Brain microvascular endothelial cell (primary cell): ENCODE measurements around the gene TRPT1.
A peak's percentile ranks its signal among the peaks of the same experiment; 100 is the strongest.

Source experiments
- DNase-seq: peaks from one replicate; pipeline ENCODE4 v3.0.0-alpha.2; 2020
- H3K27ac ChIP-seq: fragments of 250-450 bp; sonication (Bioruptor Pico); 2 replicates; pipeline ENCODE4 v1.5.1; 2020; ENCODE audit warnings: mild to moderate bottlenecking, moderate library complexity
- H3K27me3 ChIP-seq: fragments of 250-450 bp; sonication (Bioruptor Pico); replicated peaks from 2 replicates; pipeline ENCODE4 v1.5.1; 2020; ENCODE audit warnings: mild to moderate bottlenecking
- H3K36me3 ChIP-seq: fragments of 250-450 bp; sonication (Bioruptor Pico); replicated peaks from 2 replicates; pipeline ENCODE4 v1.5.1; 2020; ENCODE audit warnings: mild to moderate bottlenecking
- H3K4me3 ChIP-seq: 2 replicates; pipeline ENCODE4 v1.5.1; 2011; ENCODE audit warnings: low read depth, mild to moderate bottlenecking, control low read depth, low read length, moderate library complexity
- in situ Hi-C: cut with HindIII; loops from 2 replicates; pipeline ENCODE4 v1.10.0; 2017; ENCODE audit warnings: low sequenced_read_pairs, low pct_ligation_motif_present
- TF ChIP-seq, protein P1 (sequence below): IDR thresholded peaks from 2 replicates; pipeline ENCODE4 v1.5.1; 2011; ENCODE audit warnings: low read depth, mild to moderate bottlenecking, moderate library complexity, low read length, control low read depth, inconsistent platforms; ENCODE audit errors: missing control alignments

The TRPT1 gene

DNA sequence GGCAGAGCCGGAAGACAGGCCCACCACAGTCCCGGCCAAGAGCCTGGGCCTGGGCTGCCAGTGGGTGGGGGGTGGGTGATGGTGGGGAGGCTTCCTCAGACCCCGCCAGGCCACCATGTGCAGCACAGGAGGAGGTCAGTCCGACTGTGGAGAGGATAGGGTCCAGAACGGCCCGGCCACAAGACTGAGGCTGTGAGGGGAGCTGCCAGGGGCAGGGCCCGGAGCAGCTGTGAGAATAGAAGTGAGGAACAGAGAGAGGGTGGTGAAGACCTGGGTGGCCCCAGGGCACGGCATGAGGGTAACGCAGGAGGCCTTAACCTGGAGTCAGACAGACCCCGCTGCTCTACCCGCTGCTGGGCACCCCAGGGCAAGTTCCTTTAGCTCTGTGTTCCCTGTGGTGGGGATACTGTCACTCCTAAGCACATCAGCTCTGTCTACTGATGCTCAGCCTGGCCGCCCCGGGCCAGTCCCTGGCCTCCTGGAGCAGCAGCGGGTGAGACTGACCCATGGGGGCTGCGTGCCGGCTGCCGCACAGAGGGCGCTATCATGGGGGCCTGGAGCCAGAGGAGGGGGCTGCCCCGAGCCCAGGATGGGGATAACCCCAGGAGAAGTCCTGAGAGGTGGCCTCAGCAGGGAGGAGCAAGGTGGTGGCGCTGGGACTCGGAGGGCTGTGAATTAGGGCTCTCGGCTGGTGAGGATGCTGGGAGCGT is 17.7 kb downstream of the TRPT1 start:
- Histone ChIP-seq H3K27me3 (no peaks in the 10 kb centered on the region), H3K4me3 (no peak overlapping the region), H3K36me3 (peaks cover 24% of the 10 kb centered on the region), H3K27ac (peak overlapping the region; percentile 83)
- TF ChIP-seq, protein P1, sequence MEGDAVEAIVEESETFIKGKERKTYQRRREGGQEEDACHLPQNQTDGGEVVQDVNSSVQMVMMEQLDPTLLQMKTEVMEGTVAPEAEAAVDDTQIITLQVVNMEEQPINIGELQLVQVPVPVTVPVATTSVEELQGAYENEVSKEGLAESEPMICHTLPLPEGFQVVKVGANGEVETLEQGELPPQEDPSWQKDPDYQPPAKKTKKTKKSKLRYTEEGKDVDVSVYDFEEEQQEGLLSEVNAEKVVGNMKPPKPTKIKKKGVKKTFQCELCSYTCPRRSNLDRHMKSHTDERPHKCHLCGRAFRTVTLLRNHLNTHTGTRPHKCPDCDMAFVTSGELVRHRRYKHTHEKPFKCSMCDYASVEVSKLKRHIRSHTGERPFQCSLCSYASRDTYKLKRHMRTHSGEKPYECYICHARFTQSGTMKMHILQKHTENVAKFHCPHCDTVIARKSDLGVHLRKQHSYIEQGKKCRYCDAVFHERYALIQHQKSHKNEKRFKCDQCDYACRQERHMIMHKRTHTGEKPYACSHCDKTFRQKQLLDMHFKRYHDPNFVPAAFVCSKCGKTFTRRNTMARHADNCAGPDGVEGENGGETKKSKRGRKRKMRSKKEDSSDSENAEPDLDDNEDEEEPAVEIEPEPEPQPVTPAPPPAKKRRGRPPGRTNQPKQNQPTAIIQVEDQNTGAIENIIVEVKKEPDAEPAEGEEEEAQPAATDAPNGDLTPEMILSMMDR: no peak
- in situ Hi-C loops: no loop called here
- no peak for DNase-seq

DNA sequence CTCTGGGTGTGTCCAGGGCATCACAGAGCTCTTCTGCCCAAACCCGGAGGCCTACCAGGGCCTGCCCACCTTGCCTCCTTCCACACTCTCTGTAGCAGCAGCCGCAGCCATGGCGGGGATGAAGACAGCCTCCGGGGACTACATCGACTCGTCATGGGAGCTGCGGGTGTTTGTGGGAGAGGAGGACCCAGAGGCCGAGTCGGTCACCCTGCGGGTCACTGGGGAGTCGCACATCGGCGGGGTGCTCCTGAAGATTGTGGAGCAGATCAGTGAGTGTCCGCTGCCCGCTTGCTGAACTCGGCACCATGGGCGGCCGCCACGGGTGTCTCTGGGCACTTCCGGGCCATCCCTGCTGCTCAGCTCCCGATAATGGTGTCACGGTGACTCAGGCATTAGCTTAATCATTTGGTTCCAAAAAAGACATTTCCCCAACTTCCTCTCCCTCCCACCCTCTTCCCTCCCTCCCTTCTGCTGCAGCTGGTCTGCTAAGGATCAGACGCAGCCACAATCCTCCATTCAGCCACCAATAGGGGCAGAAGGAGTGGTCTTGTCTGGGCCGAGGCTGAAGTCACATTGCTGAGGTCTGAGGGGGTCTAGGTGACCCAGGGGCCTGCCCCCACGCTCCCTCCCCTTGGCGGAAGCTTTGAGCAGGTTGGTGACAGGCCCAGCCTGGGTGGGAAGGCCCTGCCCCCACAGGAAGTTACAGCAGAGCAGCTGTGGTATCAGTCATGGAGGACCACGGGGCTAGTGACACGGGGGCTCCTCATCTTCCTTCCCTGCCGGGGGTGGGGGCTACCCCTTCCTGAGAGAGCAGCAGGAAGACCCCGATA is 18.5 kb downstream of the TRPT1 start:
- TF ChIP-seq, protein P1: no peak
- peaks cover 32% of the 10 kb centered on the region for H3K36me3 ChIP-seq
- peak overlapping the region; percentile 83 for H3K27ac ChIP-seq
- H3K4me3 ChIP-seq: peak overlapping the region; percentile 15
- in situ Hi-C loops: no loop called here
- H3K27me3 ChIP-seq: no peaks in the 10 kb centered on the region
- peak; percentile 84 for DNase-seq

DNA sequence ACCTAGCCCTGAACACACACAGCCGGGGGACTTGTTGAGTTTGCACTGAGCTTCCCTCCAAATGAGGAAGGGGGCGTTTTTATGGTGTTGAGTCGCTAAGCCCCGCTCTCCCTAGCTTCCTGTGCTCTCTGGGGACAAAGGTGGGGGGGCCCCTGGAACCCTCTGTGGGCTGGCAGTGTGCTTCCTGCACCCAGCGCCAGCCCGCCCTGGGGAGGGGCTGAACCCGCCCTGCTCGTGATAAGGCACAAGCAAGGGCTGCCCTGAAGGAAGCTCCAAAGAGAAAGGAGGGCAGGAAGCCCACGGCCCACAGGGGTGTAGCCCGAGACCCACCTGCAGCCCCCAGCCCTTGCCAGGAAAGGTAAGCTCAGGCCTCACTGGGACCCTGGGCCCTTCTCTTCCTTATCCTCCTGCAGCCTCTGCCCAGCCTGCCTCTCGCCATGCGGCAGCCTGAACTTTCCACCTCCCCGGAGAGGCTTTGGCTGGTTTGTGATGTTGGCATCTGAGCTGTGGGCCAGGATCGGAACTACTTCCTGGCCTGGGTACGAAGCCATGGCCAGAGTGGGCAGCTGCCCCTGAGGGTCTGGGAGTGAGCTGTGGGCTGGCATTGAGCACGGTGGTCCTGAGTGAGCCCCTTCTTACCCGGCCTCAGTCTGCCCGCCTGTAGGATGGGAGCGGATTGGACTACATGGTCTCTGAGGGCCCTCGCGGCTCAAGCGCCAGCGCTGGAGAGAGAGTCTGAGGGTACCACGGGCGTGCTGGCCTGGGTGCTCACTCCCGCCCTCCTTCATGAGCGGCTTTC is 19.3 kb downstream of the TRPT1 start, which contains the start of gene FERMT3:
Gene FERMT3, plus strand, starts transcription at position 265 of the 799 bp plus-strand sequence. CDS start 644 bp downstream, outside the sequence.
- in situ Hi-C loops: no loop called here
- Histone ChIP-seq H3K27me3 (no peaks in the 10 kb centered on the region), H3K36me3 (peaks cover 39% of the 10 kb centered on the region), H3K4me3 (no peak within 1 kb of the TSS), H3K27ac (peak within 1 kb of the TSS; percentile 83)
- TF ChIP-seq, protein P1: no peak
- no peak for DNase-seq

DNA sequence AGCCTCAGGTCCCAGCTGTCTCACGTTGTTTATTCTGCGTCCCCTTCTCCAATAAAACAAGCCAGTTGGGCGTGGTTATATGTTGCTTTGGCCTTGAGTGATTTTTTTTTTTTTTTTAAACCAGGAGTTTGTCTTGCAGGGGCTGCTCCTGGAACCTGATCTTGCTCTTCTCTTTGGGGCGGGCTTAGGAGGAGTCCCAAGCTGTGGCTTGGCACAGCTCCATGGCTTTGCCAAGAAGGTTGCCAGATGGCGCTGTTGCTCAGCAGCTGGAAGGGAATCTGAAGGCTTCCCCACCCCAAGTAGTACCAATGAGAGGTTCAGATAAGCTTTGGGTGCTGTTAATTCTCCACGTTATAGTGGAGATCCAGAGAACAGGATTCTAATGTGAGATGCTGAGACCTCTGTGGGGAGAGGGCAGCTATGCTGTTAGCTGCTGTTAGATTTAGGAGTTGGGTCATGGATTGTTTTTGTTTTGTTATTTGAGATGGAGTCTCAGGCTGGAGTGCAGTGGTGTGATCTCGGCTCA is 21.5 kb downstream of the TRPT1 start:
- peak; percentile 86 for DNase-seq
- TF ChIP-seq, protein P1: peak; percentile 87
- peak overlapping the region; percentile 7 for H3K27ac ChIP-seq
- in situ Hi-C loops: no loop called here
- H3K36me3 ChIP-seq: peaks cover 59% of the 10 kb centered on the region
- no peak overlapping the region for H3K4me3 ChIP-seq
- H3K27me3 ChIP-seq: no peaks in the 10 kb centered on the region

DNA sequence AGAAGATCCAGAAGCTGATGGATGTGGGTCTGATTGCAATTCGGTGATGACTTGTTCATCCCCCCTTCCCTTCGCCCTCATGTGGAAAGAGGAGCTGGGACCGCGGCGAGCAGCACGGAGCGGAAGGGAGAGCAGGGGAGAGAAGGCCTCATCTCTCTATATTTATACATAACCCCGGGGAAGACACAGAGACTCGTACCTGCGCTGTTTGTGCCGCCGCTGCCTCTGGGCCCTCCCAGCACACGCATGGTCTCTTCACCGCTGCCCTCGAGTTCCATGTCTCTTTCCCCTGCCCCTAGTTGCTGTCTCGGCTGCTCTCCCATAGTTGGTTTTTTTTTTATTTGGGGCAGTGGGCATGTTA is 21.9 kb downstream of the TRPT1 start:
- Histone ChIP-seq H3K36me3 (peaks cover 62% of the 10 kb centered on the region), H3K27me3 (no peaks in the 10 kb centered on the region), H3K4me3 (no peak overlapping the region), H3K27ac (no peak overlapping the region)
- in situ Hi-C loops: no loop called here
- DNase-seq: no peak
- TF ChIP-seq, protein P1: no peak
